Heart left ventricle (tissue), 13 donors: ENCODE data around the gene NBPF3.

Experiments
- CTCF ChIP-seq, 12 donors: fragments of 200-600 bp; sonication (generic) in 4 of 12; IDR thresholded peaks; one replicate each; pipeline versions ENCODE4 v1.5.0 to v1.8.0; 2018 to 2022; ENCODE audit warnings: antibody characterized with exemption in 12 of 12, mild to moderate bottlenecking in 5 of 12
- POLR2A ChIP-seq, 2 donors: fragments of 450-650 bp; IDR thresholded peaks; one replicate each; pipeline ENCODE4 v1.6.1; 2017; ENCODE audit warnings: antibody characterized with exemption in 2 of 2, mild to moderate bottlenecking in 2 of 2, moderate library complexity in 2 of 2
- donor health status: ischemic (EF 13 %, LVEDD 7.1; RV severe dilation, severe dysfunction).
- donor health status: DM: no; HTN: yes; CAD: no.
- donor health status: DM: no; HTN: no; CAD: no.
- donor health status: ischemic (EF 25% LVEDD 6.9; RV normal size, moderate dysfunction).
- donor health status: ischemic (EF 25% LVEDD 5.7; RV mildly dilated, moderate dysfunction).
- donor health status: ischemic (EF 35%, LVEDD 5.7; RV mildly dilated, moderate dysfunction).
- donor health status: nonischemic (EF 11% LVEDD 7.7; RV severe dilation, severe dysfunction).
- donor health status: DM: yes; HTN: yes; CAD: no.
- donor health status: PGD.
- donor health status: ischemic (EF 29% LVEDD 5.4; RV normal size, mild dysfunction).
- donor health status: nonischemic (EF 23%, LVEDD 6.1; RV moderate dilation, normal function).

DNA sequence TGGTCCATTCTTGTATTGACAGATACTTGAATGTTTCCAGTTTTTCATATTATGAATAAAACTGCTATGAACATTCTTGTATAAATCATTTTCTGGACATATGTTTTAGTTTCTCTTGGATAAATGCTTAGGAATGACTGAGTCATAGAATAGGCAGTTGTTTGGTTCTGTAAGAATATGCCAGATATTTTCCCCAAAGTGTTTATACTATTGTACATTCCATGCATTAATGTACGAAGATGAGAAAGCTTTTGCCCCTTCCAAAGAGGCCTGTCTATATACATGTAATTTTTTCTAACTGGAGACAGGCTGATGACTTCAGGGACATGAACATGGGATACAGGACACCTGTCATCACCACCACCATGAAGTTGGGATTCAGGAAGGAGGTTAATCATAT, 11.3 kb downstream of the NBPF3 start:
- no peak for TF ChIP-seq CTCF (IDR thresholded peaks at IDR 0.05)
- TF ChIP-seq POLR2A (IDR thresholded peaks at IDR 0.05), result no peak
